GM12878 (cell line): ENCODE results near the gene ATN1. TPM values are rescaled to one million over a fixed set of nuclear protein-coding genes. Genes with fewer than 3 reads are reported as not detected.

Experiments used
- CBX5 ChIP-seq: sonication (generic); IDR thresholded peaks from 2 replicates; pipeline ENCODE4 v1.6.1; 2016; ENCODE audit warnings: low read depth, moderate library complexity, mild to moderate bottlenecking, inconsistent platforms
- CEBPB ChIP-seq, 2 experiments: fragments of 150-350 bp in 1 of 2; IDR thresholded peaks; 2 replicates each; pipeline ENCODE4 v1.6.1; 2012 to 2014; ENCODE audit warnings: low read depth in 2 of 2, low read length in 2 of 2, borderline replicate concordance in 1 of 2, inconsistent platforms in 1 of 2
- CHD4 ChIP-seq: fragments of 200-600 bp; sonication (generic); IDR thresholded peaks from 2 replicates; pipeline ENCODE4 v1.6.1; 2016; ENCODE audit warnings: mild to moderate bottlenecking
- CREM ChIP-seq: IDR thresholded peaks from 2 replicates; pipeline ENCODE4 v1.6.1; 2014; ENCODE audit warnings: antibody characterized with exemption, low read depth
- EED ChIP-seq: sonication (generic); IDR thresholded peaks from 2 replicates; pipeline ENCODE4 v1.6.1; 2016; ENCODE audit warnings: antibody characterized with exemption, low read depth
- EP300 ChIP-seq, 2 experiments: fragments of 150-350 bp in 1 of 2; IDR thresholded peaks; 2 replicates each; pipeline ENCODE4 v1.6.1; 2011 to 2012; ENCODE audit warnings: low read depth in 2 of 2, low read length in 2 of 2, borderline replicate concordance in 1 of 2, improper control_type of control experiment in 1 of 2, inconsistent platforms in 1 of 2; ENCODE audit not compliant: control insufficient read depth in 1 of 2
- ESRRA ChIP-seq: IDR thresholded peaks from 2 replicates; pipeline ENCODE4 v1.6.1; 2012; ENCODE audit warnings: mild to moderate bottlenecking, low read length, improper control_type of control experiment
- FOXK2 ChIP-seq: fragments of 450-650 bp; IDR thresholded peaks from 2 replicates; pipeline ENCODE4 v1.6.1; 2017; ENCODE audit warnings: mild to moderate bottlenecking, moderate library complexity
- GATAD2B ChIP-seq: fragments of 450-650 bp; conservative IDR thresholded peaks from 2 replicates; pipeline ENCODE4 v1.6.1; 2017; ENCODE audit warnings: low read depth, mild to moderate bottlenecking, moderate library complexity
- HDAC2 ChIP-seq: fragments of 200-600 bp; sonication (generic); IDR thresholded peaks from 2 replicates; pipeline ENCODE4 v1.6.1; 2017
- IKZF2 ChIP-seq, 2 experiments: fragments of 450-650 bp; IDR thresholded peaks; 2 replicates each; pipeline ENCODE4 v1.6.1; 2017; ENCODE audit warnings: mild to moderate bottlenecking in 2 of 2, moderate library complexity in 2 of 2
- NFIC ChIP-seq: IDR thresholded peaks from 2 replicates; pipeline ENCODE4 v1.6.1; 2012; ENCODE audit warnings: low read depth, mild to moderate bottlenecking, inconsistent platforms, low read length, moderate library complexity
- RBBP5 ChIP-seq: fragments of 200-600 bp; sonication (generic); conservative IDR thresholded peaks from 2 replicates; pipeline ENCODE4 v1.6.1; 2016
- SIX5 ChIP-seq: IDR thresholded peaks from 2 replicates; pipeline ENCODE4 v1.6.1; 2011; ENCODE audit warnings: mild to moderate bottlenecking, low read depth, low read length, moderate library complexity; ENCODE audit not compliant: severe bottlenecking
- STAT1 ChIP-seq: fragments of 450-650 bp; conservative IDR thresholded peaks from 2 replicates; pipeline ENCODE4 v1.6.1; 2014; ENCODE audit warnings: antibody characterized with exemption, mild to moderate bottlenecking
- YBX1 ChIP-seq: fragments of 450-650 bp; IDR thresholded peaks from 2 replicates; pipeline ENCODE4 v1.6.1; 2016; ENCODE audit warnings: antibody characterized with exemption
- polyA plus RNA-seq, 11 experiments: library from polyadenylated mRNA; depleted of rRNA in 4 of 11; unstranded in 6 of 11; stranded (reverse) in 5 of 11; fragments of >200 nt; fragmentation: Nextera tagmentation in 4 of 11; fragmentation: Illumina TruSeq in 1 of 11; extraction: Ambion mirVana in 4 of 11; extraction: Trizol in 1 of 11; gene quantifications; 1 replicate in 1 of 11; 2 replicates in 10 of 11; pipeline versions ENCODE4 v1.2.1 to v1.2.3, GENCODE V29; 2011 to 2016; ENCODE audit warnings: inconsistent platforms in 2 of 11, missing spikeins in 2 of 11, low read depth in 1 of 11
- total RNA-seq, 4 experiments: library from RNA; depleted of rRNA in 3 of 4; stranded (reverse); fragments of >200 nt in 3 of 4; fragmentation: Illumina TruSeq in 1 of 4; extraction: Trizol in 1 of 4; gene quantifications; 2 replicates each; pipeline versions ENCODE4 v1.2.1 to v1.2.3, GENCODE V29; 2013 to 2021
- TF ChIP-seq, protein P1 (sequence below): IDR thresholded peaks from 2 replicates; pipeline ENCODE4 v1.6.1; 2012; ENCODE audit warnings: improper control_type of control experiment, low read depth, low read length; ENCODE audit not compliant: insufficient replicate concordance
- TF ChIP-seq, protein P2 (sequence below): fragments of 150-350 bp; IDR thresholded peaks from 2 replicates; pipeline ENCODE4 v1.6.1; 2014; ENCODE audit warnings: mild to moderate bottlenecking, low read depth, low read length
- TF ChIP-seq, protein P3 (sequence below): fragments of 450-650 bp; IDR thresholded peaks from 2 replicates; pipeline ENCODE4 v1.6.1; 2017; ENCODE audit warnings: borderline replicate concordance
- TF ChIP-seq, protein P4 (sequence below): fragments of 450-650 bp; IDR thresholded peaks from 2 replicates; pipeline ENCODE4 v1.6.1; 2016; ENCODE audit warnings: mild to moderate bottlenecking

The ATN1 gene
- total and polyA plus RNA-seq, 10 of the 15 experiments (the other 5 are each of a cell fraction or from before 2014, with no cell fraction given): 0.08 to 44.5 (median 5.0) TPM

DNA sequence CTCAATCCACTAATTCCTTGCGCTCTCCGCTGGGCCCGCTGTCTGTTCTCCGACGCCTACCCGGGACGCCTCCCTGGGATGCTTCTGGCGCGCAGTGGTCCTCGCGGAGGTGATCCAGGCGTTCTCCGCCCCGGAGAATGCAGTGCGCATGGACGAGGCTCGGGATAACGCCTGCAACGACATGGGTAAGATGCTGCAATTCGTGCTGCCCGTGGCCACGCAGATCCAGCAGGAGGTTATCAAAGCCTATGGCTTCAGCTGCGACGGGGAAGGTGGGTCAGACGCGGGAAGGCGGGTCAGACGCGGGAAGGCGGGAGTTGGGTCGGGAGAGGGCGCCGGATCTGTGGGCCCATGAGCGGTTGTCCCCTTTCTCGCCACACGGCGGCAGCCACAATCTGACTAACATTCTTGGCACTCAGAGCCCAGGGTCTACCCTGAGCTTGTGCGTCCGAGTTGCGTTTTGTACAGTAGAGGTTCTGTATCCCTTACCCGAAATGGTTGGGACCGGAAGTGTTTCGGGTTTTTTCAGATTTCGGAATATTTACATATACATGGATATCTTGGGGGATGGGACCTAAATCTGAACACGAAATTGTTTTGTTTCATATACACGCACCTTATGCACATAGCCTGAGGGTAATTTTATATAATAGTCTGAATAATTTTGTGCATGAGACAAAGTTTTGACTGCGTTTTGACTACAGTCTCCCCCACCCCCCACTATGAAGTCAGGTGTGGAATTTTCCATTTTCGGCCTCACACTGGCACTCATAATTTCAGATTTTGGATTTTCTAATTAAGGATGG, 16.8 kb downstream of the ATN1 start (continued):
- TF ChIP-seq, protein P1, sequence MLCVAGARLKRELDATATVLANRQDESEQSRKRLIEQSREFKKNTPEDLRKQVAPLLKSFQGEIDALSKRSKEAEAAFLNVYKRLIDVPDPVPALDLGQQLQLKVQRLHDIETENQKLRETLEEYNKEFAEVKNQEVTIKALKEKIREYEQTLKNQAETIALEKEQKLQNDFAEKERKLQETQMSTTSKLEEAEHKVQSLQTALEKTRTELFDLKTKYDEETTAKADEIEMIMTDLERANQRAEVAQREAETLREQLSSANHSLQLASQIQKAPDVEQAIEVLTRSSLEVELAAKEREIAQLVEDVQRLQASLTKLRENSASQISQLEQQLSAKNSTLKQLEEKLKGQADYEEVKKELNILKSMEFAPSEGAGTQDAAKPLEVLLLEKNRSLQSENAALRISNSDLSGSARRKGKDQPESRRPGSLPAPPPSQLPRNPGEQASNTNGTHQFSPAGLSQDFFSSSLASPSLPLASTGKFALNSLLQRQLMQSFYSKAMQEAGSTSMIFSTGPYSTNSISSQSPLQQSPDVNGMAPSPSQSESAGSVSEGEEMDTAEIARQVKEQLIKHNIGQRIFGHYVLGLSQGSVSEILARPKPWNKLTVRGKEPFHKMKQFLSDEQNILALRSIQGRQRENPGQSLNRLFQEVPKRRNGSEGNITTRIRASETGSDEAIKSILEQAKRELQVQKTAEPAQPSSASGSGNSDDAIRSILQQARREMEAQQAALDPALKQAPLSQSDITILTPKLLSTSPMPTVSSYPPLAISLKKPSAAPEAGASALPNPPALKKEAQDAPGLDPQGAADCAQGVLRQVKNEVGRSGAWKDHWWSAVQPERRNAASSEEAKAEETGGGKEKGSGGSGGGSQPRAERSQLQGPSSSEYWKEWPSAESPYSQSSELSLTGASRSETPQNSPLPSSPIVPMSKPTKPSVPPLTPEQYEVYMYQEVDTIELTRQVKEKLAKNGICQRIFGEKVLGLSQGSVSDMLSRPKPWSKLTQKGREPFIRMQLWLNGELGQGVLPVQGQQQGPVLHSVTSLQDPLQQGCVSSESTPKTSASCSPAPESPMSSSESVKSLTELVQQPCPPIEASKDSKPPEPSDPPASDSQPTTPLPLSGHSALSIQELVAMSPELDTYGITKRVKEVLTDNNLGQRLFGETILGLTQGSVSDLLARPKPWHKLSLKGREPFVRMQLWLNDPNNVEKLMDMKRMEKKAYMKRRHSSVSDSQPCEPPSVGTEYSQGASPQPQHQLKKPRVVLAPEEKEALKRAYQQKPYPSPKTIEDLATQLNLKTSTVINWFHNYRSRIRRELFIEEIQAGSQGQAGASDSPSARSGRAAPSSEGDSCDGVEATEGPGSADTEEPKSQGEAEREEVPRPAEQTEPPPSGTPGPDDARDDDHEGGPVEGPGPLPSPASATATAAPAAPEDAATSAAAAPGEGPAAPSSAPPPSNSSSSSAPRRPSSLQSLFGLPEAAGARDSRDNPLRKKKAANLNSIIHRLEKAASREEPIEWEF: no peak
- TF ChIP-seq RBBP5: no peak
- peak; percentile 88 for TF ChIP-seq GATAD2B
- TF ChIP-seq CHD4: no peak
- no peak for TF ChIP-seq CBX5
- TF ChIP-seq, protein P2, sequence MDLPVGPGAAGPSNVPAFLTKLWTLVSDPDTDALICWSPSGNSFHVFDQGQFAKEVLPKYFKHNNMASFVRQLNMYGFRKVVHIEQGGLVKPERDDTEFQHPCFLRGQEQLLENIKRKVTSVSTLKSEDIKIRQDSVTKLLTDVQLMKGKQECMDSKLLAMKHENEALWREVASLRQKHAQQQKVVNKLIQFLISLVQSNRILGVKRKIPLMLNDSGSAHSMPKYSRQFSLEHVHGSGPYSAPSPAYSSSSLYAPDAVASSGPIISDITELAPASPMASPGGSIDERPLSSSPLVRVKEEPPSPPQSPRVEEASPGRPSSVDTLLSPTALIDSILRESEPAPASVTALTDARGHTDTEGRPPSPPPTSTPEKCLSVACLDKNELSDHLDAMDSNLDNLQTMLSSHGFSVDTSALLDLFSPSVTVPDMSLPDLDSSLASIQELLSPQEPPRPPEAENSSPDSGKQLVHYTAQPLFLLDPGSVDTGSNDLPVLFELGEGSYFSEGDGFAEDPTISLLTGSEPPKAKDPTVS: no peak
- no peak for TF ChIP-seq FOXK2
- TF ChIP-seq, protein P3, sequence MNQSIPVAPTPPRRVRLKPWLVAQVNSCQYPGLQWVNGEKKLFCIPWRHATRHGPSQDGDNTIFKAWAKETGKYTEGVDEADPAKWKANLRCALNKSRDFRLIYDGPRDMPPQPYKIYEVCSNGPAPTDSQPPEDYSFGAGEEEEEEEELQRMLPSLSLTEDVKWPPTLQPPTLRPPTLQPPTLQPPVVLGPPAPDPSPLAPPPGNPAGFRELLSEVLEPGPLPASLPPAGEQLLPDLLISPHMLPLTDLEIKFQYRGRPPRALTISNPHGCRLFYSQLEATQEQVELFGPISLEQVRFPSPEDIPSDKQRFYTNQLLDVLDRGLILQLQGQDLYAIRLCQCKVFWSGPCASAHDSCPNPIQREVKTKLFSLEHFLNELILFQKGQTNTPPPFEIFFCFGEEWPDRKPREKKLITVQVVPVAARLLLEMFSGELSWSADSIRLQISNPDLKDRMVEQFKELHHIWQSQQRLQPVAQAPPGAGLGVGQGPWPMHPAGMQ: no peak
- 0 out of 2 replicates have a peak, but pooled peaks have one; percentile 9 for TF ChIP-seq CREM
- TF ChIP-seq EED: peak; percentile 97
- TF ChIP-seq STAT1: 0 out of 2 replicates have a peak, but pooled peaks have one; percentile 24
- TF ChIP-seq IKZF2 (IDR thresholded peaks at IDR 0.05): peak; percentile 97
- TF ChIP-seq NFIC: no peak
- TF ChIP-seq EP300 (IDR thresholded peaks at IDR 0.05; ENCODE audit: borderline replicate concordance in 1 of 2, control insufficient read depth in 1 of 2, low read depth in 2 of 2, low read length in 2 of 2): no peak
- no peak for TF ChIP-seq ESRRA
- no peak for TF ChIP-seq YBX1
- no peak for TF ChIP-seq SIX5
- no peak for TF ChIP-seq HDAC2
- no peak for TF ChIP-seq CEBPB (IDR thresholded peaks at IDR 0.05; ENCODE audit: borderline replicate concordance in 1 of 2, low read depth in 2 of 2, low read length in 2 of 2)
- TF ChIP-seq, protein P4, sequence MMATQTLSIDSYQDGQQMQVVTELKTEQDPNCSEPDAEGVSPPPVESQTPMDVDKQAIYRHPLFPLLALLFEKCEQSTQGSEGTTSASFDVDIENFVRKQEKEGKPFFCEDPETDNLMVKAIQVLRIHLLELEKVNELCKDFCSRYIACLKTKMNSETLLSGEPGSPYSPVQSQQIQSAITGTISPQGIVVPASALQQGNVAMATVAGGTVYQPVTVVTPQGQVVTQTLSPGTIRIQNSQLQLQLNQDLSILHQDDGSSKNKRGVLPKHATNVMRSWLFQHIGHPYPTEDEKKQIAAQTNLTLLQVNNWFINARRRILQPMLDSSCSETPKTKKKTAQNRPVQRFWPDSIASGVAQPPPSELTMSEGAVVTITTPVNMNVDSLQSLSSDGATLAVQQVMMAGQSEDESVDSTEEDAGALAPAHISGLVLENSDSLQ: no peak
